ENCODE data around the gene TUBB4A. TPM values are rescaled to one million over a fixed set of nuclear protein-coding genes. Genes with fewer than 3 reads are reported as not detected.

Gene TUBB4A
- total RNA-seq, 1 donor from 2014 or later: not detected

- no peak for DNase-seq (ENCODE audit: low read depth in 2 of 2)
Observed at GRCh38 chr19:6470173-6470572, 31.9 kb downstream of the TUBB4A start.

- no peak for DNase-seq (ENCODE audit: low read depth in 2 of 2)
Observed at GRCh38 chr19:6467384-6467783, 34.7 kb downstream of the TUBB4A start.

GRCh38 chr19:6466526-6467248, 35.4 kb downstream of the TUBB4A start:
- no peak for DNase-seq (ENCODE audit: low read depth in 2 of 2)

GRCh38 chr19:6465663-6466062, 36.4 kb downstream of the TUBB4A start:
- DNase-seq (ENCODE audit: low read depth in 2 of 2): no peak

- no peak for DNase-seq (ENCODE audit: low read depth in 2 of 2)
Observed at GRCh38 chr19:6465006-6465405, 37.1 kb downstream of the TUBB4A start.

GRCh38 chr19:6464070-6464873, 37.8 kb downstream of the TUBB4A start, which contains the start of gene CRB3:
Gene CRB3, plus strand, starts transcription at chr19:6464271. Its CDS starts 431 bp downstream, at chr19:6464702.
- no peak for DNase-seq (ENCODE audit: low read depth in 2 of 2)

- DNase-seq (ENCODE audit: low read depth in 2 of 2): peak; percentile 96 to 97
Observed at GRCh38 chr19:6460099-6460884, 41.8 kb downstream of the TUBB4A start.

GRCh38 chr19:6459262-6460098, 42.6 kb downstream of the TUBB4A start, which contains the start of gene SLC25A23:
Gene SLC25A23, minus strand, starts transcription at chr19:6459792. Its CDS starts 164 bp downstream, at chr19:6459628.
- peak; percentile 49 to 82 for DNase-seq (ENCODE audit: low read depth in 2 of 2)

GRCh38 chr19:6458695-6459261, 43.3 kb downstream of the TUBB4A start:
- DNase-seq (ENCODE audit: low read depth in 2 of 2): no peak

- DNase-seq (ENCODE audit: low read depth in 2 of 2): no peak
Observed at GRCh38 chr19:6457958-6458694, 44.0 kb downstream of the TUBB4A start.

- no peak for DNase-seq (ENCODE audit: low read depth in 2 of 2)
Observed at GRCh38 chr19:6455924-6456323, 46.2 kb downstream of the TUBB4A start.

- no peak for DNase-seq (ENCODE audit: low read depth in 2 of 2)
Observed at GRCh38 chr19:6453951-6454565, 48.1 kb downstream of the TUBB4A start.

- no peak for DNase-seq (ENCODE audit: low read depth in 2 of 2)
Observed at GRCh38 chr19:6452899-6453298, 49.2 kb downstream of the TUBB4A start.

GRCh38 chr19:6452223-6452614, 49.9 kb downstream of the TUBB4A start:
- DNase-seq (ENCODE audit: low read depth in 2 of 2): no peak

GRCh38 chr19:6451583-6452222, 50.4 kb downstream of the TUBB4A start:
- no peak for DNase-seq (ENCODE audit: low read depth in 2 of 2)

- no peak for DNase-seq (ENCODE audit: low read depth in 2 of 2)
Observed at GRCh38 chr19:6450166-6450565, 51.9 kb downstream of the TUBB4A start.

- DNase-seq (ENCODE audit: low read depth in 2 of 2): no peak
Observed at GRCh38 chr19:6448045-6448444, 54.1 kb downstream of the TUBB4A start.

GRCh38 chr19:6446452-6446851, 55.7 kb downstream of the TUBB4A start:
- DNase-seq (ENCODE audit: low read depth in 2 of 2): no peak

Measured in lung microvascular endothelial cell (primary cell).